ENCODE results near the gene FOXL3.
"Not testable (repeated sequence)": the region's sequence is repeated elsewhere in the genome, so short reads cannot be mapped to it uniquely, and the experiment has no call there.

Gene FOXL3

DNA sequence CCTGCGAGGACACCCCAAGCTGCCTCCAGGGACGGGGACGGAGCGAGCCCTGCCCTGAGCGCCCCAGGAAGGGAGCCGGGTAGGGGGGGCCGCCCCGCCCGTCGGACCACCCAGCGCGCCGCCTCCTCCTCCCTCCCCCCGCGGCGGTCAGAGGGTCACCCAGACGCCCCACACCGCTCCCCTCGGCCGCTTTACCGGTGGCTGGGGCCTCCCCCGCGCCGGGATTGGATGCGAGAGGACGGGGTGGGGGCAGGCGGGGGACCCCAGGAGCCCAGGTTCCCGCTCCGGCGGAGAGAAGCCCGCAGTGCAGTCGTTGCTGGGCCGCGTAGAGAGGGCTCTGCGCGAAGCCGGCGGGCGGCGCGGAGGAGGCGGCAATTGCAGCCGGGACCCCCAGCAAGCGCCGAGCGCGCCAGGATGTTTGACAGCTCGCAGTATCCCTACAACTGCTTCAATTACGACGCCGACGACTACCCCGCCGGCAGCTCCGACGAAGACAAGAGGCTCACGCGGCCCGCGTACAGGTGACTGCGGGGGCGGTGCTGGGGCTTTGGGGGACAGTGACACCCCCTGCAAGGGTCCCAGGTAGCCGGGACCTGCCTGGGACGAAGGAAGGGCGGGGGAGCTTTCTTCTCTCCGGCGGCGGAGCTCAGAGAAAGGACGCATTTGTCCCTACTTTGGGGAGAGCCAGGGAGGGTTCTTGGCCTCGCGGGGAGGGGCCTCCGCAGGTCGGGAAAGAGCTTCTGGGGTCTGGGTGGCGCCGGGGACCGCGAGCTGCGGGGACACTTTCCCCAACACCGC, at the start of gene FOXL3:
Gene FOXL3, plus strand, starts transcription at position 415 of the 798 bp plus-strand sequence. Its CDS starts 0 bp downstream, at position 415.
- no peak for DNase-seq

DNA sequence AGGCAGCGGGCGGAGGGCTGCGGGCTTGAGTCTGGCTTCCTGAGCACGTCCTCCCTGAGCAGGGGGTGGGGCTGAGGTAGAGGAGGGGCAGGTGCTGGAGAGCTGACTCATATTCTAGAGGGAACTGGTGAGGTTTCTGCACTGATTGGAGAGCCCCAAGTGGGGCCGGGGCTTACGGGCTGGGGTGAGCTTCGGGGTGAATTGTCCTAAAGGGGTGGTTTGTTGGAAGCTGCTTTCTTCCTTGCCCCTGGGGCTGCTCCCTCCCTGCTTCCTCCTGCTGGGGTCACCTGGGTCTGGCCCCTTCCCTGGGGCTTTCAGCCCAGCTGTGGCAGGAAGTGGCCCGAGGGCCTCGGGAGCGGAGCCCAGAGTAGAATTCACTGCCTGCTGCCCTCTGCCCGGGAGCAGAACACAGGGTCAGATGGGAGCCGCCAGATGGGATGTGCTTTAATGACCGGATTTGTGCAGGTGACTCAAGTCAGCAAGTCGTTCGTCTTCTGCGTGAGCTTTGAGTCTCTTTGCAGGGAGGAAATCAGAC, 49.0 kb upstream of the FOXL3 start:
- DNase-seq, result no peak

DNA sequence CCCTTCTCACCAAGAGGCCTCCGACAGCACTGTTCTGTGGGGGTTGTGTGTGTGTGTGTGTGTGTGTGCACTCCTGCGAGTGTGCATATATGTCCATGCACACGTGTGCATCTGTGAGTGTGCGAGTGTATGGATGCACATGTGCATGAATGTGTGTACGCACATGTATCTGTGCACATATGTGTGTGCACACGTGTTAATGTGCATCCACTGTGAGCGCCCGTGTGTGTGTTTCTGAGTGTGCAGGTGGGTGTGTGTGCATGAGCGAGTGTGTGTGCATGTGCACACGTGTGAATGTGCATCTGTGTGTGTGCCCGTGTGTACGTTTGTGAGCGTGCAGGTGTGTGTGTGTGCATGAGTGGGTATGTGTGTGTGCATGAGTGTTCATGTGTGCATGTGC, 48.5 kb upstream of the FOXL3 start:
- no peak for DNase-seq

DNA sequence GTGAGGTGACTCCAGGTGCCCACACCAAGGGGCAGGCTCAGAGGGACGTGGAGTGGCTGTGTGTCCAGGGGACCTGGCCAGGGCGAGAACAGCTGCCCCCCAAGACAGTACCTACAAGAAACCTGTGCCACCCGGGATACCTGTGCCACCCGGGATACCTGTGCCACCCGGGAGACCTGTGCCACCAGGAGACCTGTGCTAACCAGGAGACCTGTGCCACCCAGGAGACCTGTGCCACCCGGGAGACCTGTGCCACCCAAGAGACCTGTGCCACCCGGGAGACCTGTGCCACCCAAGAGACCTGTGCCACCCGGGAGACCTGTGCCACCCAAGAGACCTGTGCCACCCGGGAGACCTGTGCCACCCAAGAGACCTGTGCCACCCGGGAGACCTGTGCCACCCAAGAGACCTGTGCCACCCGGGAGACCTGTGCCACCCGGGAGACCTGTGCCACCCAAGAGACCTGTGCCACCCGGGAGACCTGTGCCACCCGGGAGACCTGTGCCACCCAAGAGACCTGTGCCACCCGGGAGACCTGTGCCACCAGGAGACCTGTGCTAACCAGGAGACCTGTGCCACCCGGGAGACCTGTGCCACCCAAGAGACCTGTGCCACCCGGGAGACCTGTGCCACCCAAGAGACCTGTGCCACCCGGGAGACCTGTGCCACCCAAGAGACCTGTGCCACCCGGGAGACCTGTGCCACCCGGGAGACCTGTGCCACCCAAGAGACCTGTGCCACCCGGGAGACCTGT, 47.0 kb upstream of the FOXL3 start:
- DNase-seq, result not testable (repeated sequence)

DNA sequence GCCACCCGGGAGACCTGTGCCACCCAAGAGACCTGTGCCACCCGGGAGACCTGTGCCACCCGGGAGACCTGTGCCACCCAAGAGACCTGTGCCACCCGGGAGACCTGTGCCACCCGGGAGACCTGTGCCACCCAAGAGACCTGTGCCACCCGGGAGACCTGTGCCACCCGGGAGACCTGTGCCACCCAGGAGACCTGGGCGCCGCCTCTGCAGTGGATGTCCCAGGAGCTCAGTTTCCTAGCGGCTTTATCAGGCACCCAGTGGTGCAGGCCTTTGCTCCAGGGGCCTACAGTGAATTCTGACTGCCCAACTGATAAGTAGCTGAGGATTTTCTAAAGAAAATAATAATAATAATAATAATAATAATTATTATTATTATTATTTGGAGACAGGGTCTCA, 46.4 kb upstream of the FOXL3 start:
- not testable (repeated sequence) for DNase-seq

DNA sequence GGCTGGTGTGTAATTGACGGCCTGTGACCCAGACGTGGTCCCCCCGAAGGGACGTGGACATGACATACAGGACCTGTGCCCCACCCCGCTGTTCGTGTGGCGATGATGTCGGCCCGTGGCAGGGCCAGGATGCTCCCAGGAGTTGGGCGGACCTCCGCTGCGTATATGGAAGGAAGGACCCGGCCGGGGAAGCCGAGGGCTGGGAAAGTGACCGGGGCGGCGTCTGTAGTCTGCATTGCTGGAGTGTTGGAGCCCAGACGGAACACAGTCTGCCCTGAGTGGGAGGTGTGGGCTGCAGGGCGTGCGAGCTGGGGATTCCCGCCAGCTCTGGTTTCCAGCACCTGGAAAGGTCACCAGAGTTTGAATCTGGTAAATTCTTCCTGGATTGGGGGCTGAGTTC, 45.0 kb upstream of the FOXL3 start:
- DNase-seq, result no peak

DNA sequence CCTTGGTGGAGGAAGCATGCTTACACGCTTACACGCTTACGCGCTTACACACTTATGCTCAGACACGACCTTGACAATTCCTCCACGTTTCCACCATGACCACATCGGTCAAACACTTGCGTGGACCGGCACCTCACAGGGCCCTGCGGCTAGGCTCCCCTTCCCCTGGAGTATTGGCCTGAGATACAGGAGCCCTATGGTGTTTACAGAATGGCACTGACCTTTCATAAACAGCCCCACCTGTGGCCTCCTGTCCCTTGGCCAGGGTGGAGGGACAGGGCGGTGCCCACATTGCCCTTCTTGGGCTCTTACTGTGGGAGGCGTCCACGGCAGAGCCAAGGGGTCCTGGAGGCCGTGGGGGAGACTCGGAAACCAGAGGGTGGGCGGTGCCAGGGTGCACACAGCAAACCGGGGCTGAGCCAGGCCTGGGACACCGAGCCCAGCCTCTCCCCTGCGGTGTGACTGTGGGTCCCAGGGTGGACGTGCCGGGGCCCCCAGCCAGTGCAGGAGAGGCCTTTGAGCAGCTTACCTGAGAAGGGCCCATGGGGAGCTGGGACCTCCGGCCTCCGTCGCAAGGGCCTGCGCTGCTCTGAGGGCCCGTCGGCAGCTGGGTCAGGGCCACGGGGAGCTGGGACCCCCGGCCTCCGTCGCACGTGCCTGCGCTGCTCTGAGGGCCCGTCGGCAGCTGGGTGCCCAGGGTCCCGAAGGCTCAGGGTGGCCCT, 44.2 kb upstream of the FOXL3 start:
- DNase-seq, result no peak

DNA sequence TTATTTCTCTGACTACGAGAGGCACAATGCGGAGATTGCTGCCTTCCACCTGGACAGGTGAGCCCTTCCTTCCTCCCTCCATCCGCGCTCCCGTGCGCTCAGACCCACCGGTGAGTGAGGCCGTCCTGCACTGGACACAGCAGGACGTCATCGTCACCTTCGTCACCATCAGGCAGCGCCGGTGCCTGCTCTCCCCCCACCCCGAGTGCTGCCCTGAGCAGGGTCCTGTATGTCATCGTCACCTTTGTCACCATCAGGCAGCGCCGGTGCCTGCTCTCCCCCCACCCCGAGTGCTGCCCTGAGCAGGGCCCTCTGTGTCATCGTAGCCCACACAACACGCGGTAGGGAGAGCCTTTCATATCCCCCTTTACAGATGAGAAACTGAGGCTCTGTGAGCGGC, 43.5 kb upstream of the FOXL3 start:
- DNase-seq, result no peak

DNA sequence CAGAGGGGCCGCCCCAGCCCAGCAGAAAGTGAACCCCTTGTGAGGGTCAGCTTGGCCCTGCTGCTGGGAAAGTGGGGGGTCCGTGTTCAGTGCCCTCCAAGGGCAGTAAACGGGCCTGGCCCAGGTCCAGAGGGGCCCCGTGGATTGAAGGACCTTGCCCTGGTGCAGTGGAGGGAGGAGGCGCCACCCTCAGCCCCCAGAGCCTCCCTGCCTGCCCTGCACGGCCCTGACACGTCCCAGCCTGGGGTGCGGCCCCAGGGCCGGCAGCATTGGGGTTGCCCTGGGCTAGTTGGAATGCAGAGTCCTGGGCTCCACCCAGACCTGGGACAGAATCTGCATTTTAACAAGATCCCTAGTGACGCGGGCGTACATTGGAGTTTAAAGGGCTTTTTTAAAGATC, 42.8 kb upstream of the FOXL3 start:
- DNase-seq, result no peak

DNA sequence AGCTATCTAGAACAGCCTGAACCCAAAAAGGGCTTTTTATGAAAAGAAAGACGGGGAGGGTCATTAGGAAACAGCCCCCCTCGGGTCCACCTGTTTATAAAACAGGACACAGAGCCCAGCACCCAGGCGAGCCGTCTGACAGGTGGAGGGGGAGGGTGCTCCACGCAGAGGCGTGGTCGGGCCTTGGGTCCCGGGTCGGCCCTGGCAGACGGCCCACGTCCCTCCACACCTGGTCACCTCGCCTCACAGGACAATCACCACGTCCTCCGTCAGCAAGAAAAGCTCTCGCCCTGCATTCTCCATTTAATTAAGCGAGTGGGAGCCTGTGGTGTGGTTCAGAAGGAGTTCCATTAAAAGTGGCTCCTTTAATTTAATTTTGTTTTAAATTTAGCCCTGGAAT, 42.3 kb upstream of the FOXL3 start:
- no peak for DNase-seq

DNA sequence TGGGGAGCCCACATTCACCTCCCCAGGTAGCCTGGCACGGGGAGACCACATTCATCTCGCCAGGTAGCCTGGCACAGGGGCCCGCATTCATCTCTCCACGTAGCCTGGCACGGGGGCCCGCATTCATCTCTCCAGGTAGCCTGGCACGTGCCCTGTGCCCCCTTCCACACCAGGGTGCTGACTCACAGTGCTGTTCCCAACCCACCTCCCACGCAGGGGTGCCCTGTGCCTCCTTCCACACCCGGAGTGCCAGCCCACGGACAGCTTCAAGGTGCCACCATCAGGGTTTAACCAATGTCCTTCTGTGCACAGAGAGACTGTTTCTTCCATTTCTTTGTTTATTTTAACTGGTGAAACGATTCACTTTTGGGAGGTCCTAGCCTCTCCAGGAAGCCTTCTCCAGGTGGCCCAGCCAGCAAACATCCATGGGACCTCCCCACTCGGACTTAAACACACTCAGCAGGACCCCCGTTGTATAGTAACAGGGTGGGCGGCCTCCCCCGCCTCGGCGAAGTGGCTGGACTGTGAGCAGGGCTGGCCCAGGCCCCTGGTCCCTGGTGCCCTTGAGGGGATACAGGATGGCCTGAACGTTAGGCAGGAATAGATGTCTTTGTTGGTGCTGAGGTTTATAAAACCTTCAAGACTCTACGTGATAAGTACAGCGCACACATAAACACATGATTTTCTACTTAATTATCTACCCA, 41.1 kb upstream of the FOXL3 start:
- DNase-seq, result no peak

DNA sequence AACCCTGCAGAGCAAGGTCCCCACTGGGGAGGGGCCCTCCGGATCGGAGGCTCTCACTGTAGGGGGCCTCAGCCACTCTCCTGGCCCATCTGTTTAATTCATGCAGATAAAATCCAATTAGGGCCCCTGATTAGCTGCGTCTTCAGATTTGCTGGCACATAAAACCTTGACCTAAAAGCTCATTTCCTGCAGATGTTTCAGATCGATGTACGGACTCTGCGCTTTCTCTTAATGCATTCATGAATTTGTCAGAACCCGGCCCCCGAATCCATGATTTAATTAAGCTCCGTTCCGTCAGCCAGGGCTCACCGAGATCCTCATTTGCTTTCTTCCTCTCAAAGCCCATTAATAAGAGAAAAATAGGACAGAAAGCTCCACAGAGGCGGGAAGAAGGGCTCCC, 40.0 kb upstream of the FOXL3 start:
- DNase-seq, result no peak

DNA sequence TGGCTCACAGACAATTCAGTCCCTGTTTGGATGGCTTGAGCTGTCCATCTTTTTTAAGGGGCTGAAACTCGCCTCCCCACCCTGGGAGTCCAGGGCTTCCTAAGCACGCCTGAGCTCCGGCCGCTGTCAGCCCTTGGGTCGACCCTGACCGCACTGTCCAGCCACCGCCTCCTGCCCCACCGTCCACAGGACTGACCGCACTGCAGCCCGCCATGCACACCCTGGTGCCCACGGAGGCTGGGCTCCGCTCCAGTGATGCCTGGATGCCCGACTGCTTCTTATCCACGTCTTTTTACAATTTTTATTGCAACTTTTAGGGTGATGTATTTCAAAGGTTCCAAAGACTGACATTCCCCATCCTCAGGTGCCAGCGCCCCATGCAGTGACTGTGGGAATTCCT, 39.4 kb upstream of the FOXL3 start:
- DNase-seq, result no peak

DNA sequence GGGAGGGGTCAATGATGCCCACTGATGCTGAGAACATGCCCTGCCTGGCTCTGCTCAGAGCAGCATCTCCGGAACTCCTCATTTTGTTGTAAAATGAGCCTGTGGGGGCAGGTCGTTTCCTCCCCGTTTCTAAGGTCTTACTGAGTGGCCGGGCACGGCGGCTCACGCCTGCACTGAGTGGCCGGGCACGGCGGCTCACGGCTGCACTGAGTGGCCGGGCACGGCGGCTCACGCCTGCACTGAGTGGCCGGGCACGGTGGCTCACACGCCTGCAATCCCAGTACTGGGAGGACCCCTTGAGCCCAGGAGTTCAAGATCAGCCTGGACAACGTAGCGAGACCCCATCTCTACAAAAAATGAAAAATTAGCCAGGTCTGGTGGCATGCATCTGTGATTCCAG, 39.0 kb upstream of the FOXL3 start:
- no peak for DNase-seq

DNA sequence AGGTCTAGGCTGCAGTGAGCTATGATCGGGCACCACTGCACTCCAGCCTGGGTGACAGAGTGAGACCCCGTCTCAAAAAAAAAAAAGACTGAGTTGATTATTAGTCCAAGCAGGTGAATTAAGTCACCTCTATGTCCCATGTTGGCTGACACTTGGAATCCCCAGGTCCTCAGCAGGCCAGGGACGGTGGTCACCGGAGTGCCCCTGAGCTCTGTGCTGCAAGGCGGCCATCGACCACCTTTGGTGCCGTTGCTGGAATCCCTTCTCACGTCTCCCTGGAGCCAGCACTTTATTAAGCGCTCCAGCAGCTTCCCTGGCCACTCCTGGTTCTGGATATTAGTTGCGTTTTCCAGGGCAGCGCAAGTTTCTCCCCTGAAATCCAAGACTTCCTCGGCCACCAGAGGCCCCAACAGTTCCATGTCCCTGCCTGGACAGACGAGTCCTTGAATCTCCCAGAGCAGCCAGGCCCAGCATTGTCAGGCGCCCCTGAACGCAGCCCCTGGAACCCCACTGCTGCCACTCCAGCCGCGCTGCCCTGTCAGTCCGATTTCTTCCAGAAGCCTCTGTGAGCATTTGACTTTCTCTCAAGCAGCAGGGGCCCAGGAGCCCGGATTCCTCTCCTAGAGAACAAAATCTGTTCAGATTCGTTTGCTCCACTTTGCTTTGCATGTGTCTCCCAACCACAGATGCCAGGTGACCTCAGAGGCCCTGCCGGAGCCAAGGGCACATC, 38.4 kb upstream of the FOXL3 start:
- no peak for DNase-seq

DNA sequence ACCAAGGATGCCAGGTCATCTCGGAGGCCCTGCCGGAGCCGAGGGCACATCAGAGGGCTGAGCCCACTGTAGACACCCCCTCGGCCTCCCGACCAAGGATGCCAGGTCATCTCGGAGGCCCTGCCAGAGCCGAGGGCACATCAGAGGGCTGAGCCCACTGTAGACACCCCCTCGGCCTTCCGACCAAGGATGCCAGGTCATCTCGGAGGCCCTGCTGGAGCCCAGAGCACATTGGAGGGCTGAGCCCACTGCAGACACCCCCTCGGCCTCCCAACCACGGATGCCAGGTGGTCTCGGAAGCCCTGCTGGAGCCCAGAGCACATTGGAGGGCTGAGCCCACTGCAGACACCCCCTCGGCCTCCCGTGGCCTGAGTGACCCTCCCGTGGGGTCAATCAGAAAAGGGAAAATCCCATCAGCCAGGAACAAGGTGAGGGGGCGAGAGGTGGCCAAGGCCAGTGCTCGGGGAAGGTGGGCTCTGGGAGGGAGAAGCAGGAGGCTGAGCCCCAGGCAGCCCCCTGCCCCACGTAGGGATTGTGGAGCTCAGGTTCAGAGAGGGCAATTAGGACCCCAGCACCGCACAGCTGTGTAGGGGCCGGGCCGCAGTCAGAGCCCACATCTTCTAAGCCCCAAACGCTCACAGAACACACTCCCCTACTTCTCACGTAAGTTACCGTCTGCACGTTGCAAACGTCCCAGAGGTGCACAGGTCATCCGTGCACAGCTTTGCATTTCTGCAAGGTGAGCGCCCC, 37.6 kb upstream of the FOXL3 start:
- DNase-seq, result no peak

DNA sequence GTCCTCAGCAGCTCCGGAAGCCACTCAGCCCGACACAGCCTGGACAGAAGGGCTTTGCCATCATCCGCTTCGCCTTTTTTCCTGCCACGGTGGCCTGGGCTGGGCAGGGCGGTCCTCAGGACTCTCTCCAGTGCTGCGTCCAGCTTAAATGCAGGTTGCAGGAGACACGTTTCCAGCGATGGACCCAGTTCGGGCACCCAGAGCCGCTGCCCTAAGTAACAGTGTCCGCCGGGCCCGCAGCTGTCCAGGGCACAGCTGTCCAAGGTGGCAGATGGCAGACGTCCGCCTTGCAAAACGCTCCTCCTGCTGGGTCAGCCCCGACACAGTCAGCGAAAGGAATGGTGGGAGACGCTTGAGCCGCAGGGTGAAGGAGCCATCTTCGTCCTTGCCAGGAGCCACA, 37.0 kb upstream of the FOXL3 start:
- DNase-seq, result no peak

DNA sequence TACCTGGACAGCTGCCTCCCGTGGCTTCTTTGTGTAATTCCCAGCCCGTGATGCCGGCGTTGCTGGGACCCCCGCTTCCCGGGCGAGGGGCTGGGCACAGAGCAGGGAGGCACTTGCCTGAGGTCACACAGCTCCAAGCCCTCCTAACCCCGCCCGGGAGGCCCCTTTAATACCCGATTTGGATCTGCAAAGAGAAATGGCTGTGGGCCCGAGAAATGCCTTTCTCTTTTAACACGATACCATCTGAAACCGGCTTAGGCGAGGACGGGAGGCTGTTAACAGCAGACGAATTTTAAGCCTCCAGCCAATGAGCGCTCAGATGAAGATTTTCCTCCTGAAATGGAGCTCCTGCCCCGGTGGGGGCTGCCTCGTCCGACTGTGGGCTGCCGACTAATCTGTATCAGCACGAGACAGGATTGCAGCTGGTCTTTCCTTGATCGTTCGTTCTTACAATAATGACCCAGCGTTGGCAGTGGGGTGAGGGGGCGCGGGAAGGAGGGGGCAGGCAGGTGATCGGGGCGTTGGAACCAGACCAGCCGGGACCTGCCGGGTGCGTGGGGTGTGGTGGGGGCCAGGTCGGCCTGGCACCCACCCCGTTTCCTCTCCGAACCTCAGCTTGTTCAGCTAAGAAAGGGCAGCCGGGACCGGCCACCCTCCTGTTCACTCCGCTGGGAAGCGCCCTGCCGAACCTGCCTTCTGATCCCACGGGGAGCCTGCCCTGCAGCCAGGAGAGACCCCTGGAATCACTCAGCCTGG, 36.2 kb upstream of the FOXL3 start:
- DNase-seq, result no peak

DNA sequence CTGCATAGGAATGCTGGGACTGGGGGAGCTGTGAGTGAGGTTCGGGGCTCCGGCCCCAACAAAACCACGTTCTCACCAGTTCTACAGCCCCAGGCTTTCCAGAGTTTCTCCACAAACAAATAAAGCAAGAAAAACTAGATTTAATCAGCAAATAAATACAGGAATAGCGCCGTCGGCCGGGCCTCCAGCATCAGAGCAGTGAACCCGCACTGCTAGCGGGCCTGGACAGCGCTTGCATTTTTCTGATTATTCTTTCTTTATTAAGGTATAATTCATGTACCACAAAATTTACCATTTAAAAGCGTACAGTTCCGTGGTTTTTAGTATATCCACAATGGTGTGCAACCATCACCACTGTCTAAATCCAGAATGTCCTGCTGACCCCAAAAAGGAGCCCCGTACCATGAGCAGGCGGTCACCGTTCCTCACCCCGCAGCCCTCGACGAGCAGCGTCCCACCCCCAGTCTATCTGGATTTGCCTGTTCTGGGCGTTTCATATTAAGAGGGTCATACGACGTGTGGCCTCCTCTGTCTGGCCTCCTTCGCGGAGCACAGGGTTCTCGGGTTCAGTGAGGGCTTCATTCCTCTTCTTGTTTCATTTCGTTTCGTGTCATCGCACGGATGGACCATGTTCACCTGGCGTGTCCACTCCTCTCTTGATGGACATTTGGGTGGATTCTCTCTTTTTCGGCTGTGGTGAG, 35.5 kb upstream of the FOXL3 start:
- no peak for DNase-seq

DNA sequence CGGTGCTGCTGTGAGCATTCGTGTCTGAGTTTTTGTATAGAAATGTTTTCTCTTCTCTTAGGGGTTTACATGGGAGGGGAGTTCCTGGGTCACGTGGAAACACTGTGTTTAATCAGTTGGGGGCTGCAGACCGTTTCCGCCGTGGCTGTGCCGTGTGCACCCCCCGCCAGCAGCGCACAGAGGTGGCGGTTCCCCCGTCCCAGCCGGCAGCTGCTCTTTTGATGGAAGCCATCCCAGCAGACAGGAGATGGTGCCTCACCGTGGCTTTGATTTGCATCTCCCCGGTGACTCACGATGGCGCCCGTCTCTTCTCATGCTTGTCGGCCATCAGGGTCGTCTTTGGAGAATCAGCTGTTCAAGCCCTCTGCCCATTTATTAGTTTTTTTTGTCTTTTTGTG, 34.9 kb upstream of the FOXL3 start:
- DNase-seq, result no peak
